ENCODE measurements around the gene LGALS14. TPM values are rescaled to one million over a fixed set of nuclear protein-coding genes. Genes with fewer than 3 reads are reported as not detected.
"Not testable (repeated sequence)": the region's sequence is repeated elsewhere in the genome, so short reads cannot be mapped to it uniquely, and the experiment has no call there.

LGALS14 gene, protein sequence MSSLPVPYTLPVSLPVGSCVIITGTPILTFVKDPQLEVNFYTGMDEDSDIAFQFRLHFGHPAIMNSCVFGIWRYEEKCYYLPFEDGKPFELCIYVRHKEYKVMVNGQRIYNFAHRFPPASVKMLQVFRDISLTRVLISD
- polyA plus RNA-seq (ENCODE audit: insufficient read length in 3 of 3), result not detected
- long read RNA-seq, donor 1, result 0 reads
- long read RNA-seq, donor 2, result 0 reads
- long read RNA-seq, donor 3, result 0 reads
- long read RNA-seq, donor 4, result 0 reads
- long read RNA-seq, donor 5, result 0 reads
- long read RNA-seq, donor 6, result 0 reads
- long read RNA-seq, donor 7, result 0 reads
- long read RNA-seq, donor 8, result 0 reads
- long read RNA-seq, donor 9, result 0 reads
- long read RNA-seq, donor 10, result 0 reads
- long read RNA-seq, donor 11, result 0 reads
- long read RNA-seq, donor 12, result 0 reads
- long read RNA-seq, donor 13, result 0 reads
- long read RNA-seq, donor 14, result 0 reads
- long read RNA-seq, donor 15, result 0 reads
- long read RNA-seq, donor 16, result 0 reads

DNA sequence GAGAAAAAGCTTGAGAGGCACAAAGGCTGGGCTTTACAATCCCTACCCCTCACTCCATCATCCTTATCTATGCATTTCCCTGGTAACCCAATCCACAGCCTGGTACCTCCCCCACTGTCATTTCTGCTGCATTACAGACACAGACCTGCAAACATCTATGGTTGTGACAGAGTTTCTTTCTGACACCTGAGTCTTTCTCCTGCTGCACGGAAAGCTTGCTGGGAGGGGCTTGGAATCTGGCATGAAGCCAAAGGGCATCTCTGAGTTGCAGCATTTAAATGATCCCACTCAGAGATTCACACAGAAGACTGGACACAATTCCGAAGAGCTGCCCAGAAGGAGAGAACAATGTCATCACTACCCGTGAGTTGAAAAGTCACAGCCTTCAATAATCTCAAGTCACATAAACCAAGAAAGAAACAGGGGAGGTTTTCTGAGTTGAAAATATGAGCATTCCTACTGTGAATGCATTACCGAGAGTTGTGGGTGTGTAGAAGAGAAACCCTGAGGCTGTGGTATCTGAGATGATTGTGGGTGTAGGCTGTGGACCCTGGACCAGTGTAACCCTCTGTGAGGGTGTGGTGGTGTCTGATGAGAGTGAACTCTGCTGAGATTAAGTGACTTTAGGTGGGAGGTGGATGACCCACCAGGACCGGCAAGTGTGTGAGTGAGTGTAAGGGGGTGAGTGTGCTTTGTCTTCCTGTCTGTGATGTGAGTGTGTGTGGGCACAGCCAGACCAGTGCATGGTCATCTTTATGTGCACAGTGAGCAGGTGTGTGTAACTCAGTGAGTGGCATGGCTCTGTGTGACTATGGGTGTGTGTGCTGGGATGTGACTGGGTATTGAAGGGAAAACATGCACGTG is at the start of gene LGALS14:
Gene LGALS14, plus strand, starts transcription at position 301 of the 864 bp plus-strand sequence. Its CDS starts 48 bp downstream, at position 349.
- DNase-seq (ENCODE audit: extremely low read depth in 1 of 11, low read depth in 9 of 11, low spot score in 4 of 11), result peak in 9 of 11 donors; percentile 1 to 36 (median 15)

DNA sequence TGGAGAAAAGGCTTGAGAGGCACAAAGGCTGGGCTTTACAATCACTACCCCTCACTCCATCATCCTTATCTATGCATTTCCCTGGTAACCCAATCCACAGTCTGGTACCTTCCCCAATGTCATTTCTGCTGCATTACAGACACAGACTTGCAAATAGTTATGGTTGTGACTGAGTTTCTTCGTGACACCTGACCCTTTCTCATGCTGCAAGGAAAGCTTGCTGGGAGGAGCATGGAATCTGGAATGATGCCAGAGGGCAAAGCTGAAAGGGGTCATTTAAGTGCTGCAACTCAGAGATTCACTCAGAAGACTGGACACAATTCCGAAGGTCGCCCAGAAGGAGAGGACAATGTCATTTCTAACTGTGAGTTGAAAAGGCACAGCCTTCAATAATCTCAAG is 48.7 kb upstream of the LGALS14 start, which contains the start of gene LGALS16:
Gene LGALS16, plus strand, starts transcription at position 301 of the 400 bp plus-strand sequence. Its CDS starts 49 bp downstream, at position 350.
- DNase-seq (ENCODE audit: extremely low read depth in 1 of 11, low read depth in 9 of 11, low spot score in 4 of 11), result no peak

DNA sequence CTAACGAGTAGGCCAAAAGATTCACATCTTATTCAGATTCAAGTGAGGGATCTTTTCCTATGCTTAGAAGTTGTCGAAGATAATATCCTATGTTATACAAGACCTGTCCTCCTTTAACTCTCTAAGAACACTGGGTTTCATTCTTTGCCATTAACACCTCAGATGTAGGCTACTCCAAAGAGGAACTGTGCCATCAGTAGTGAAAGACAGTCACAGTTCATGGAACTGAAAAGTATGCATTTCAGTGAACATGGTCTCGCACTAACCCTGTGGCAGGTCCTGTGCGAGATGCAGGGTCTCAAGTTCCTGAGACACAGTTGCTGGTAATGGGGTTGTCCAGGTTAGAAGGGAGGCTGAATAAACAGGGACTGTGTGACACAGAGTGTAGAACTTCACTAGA is 44.5 kb upstream of the LGALS14 start:
- no peak for DNase-seq (ENCODE audit: extremely low read depth in 1 of 11, low read depth in 9 of 11, low spot score in 4 of 11)

GRCh38 chr19:39660661-39661060 is 43.6 kb upstream of the LGALS14 start:
- no peak for DNase-seq (ENCODE audit: extremely low read depth in 1 of 11, low read depth in 9 of 11, low spot score in 4 of 11)

DNA sequence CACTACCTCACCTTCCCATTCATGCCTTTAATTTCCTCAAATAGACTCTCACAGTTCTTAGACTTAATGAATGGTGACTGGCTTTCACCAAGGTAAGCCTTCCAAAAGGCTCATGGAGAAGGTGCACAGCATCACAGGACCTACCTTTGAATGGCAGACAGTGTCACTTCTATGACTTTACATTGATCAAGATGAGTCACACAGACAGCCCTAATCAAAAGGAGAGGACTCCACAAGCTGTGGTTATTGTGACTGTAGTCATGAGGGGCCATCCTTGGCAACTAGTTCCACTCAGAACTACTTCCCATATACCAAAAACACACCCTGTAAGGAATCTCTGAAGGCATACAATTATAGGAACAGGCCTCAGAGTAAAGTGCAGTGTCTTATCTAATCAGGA is 42.7 kb upstream of the LGALS14 start:
- no peak for DNase-seq (ENCODE audit: extremely low read depth in 1 of 11, low read depth in 9 of 11, low spot score in 4 of 11)

GRCh38 chr19:39669860-39670259 is 34.4 kb upstream of the LGALS14 start:
- not testable (repeated sequence) for DNase-seq (ENCODE audit: extremely low read depth in 1 of 11, low read depth in 9 of 11, low spot score in 4 of 11)

GRCh38 chr19:39670998-39671397 is 33.3 kb upstream of the LGALS14 start:
- no peak for DNase-seq (ENCODE audit: extremely low read depth in 1 of 11, low read depth in 9 of 11, low spot score in 4 of 11)

DNA sequence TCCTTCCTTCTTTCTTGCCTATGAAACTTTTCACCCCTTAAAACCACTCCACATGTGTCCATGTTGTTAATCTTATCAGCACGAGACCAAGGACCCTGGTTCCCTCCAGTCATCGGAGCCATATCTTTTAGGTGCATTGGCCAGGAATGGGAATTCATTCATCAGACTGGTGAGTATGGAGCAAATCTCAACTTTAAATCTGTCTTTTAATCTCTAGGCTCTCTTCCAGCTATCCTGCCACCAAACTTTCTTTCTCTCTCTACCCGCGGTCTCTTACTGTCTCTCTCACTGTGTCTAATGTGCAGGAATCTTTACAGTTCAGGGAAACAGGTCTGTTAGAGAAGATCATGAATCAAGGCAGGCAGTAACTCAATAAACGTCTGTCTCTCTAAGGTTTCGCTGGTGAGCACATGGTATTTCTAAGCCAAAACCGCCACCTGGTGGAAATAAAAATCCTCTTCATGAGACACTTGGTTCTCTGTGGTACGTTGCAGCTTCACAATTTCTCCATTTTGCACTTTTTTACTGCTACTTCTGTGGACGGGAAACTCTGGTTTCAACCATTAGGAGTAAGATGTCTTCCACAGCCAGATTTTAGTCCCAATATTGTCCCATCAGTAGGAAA is 32.4 kb upstream of the LGALS14 start:
- DNase-seq (ENCODE audit: extremely low read depth in 1 of 11, low read depth in 9 of 11, low spot score in 4 of 11), result peak; percentile 20 to 51 (median 35)

DNA sequence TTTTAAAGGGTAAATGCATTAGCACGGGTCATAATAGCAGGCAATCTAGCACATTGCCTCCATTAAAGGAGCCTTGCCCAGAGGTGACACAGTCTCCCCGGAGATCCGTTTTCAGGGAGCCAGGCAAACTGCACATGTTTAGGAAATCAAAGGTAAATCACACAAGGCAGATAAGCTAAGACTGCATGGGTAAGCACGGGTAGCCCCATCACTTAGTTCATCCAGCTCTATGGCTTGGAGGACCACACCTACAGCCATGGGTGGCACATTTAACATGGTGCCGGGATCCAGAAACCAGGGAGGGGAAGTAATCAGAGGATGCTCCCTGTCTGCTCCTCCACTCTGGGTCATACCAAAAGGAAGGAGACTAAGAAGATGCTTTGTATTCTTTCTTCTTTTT is 31.8 kb upstream of the LGALS14 start:
- DNase-seq (ENCODE audit: extremely low read depth in 1 of 11, low read depth in 9 of 11, low spot score in 4 of 11), result no peak

- DNase-seq (ENCODE audit: extremely low read depth in 1 of 11, low read depth in 9 of 11, low spot score in 4 of 11), result not testable (repeated sequence)
Measured at GRCh38 chr19:39673862-39674261, 30.4 kb upstream of the LGALS14 start.

- DNase-seq (ENCODE audit: extremely low read depth in 1 of 11, low read depth in 9 of 11, low spot score in 4 of 11), result no peak
Measured at GRCh38 chr19:39676004-39676403, 28.3 kb upstream of the LGALS14 start.

- DNase-seq (ENCODE audit: extremely low read depth in 1 of 11, low read depth in 9 of 11, low spot score in 4 of 11), result peak in 8 of 11 donors; percentile 14 to 52 (median 35)
Measured at GRCh38 chr19:39677961-39678889, 26.1 kb upstream of the LGALS14 start.

GRCh38 chr19:39679056-39679790 is 25.1 kb upstream of the LGALS14 start:
- peak in 1 of 11 donors; percentile 6 for DNase-seq (ENCODE audit: extremely low read depth in 1 of 11, low read depth in 9 of 11, low spot score in 4 of 11)

DNA sequence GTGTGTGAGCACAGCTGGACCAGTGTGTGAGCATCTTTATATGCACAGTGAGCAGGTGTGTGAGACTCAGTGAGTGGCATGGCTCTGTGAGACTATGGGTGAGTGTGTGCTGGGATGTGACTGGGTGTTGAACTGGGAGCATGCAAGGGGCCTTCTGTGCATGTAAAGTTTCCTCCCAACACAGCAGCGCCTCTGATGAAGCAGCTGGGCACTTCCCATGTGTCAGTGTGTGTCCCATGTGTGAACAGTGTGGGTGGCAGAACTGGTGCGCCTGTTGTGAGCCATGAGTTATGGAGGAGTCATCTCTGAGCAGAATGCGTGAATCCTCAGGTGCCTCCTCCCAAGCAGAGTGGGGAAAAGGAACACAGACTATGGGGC is 24.5 kb upstream of the LGALS14 start:
- DNase-seq (ENCODE audit: extremely low read depth in 1 of 11, low read depth in 9 of 11, low spot score in 4 of 11), result no peak

GRCh38 chr19:39680593-39680992 is 23.7 kb upstream of the LGALS14 start:
- no peak for DNase-seq (ENCODE audit: extremely low read depth in 1 of 11, low read depth in 9 of 11, low spot score in 4 of 11)

DNA sequence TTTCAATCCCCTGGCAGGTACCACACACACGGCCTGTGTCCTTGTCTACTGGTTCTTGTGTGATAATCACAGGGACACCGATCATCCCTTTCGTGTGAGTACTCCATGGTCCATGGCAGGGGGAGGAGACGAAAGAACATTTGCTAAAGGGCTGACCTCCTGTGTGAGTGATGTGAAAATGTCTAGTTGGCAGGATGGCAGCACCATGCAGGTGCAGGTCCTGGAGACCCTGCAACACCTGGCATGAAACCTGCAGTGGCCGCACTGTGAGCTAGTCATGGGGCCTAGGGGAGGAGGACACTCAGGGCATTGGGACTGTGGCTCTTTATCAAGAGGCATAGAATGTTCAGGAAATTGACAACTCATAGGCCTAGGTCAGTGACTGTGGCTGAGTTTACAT is 22.9 kb upstream of the LGALS14 start:
- no peak for DNase-seq (ENCODE audit: extremely low read depth in 1 of 11, low read depth in 9 of 11, low spot score in 4 of 11)

- no peak for DNase-seq (ENCODE audit: extremely low read depth in 1 of 11, low read depth in 9 of 11, low spot score in 4 of 11)
Measured at GRCh38 chr19:39684267-39684666, 20.0 kb upstream of the LGALS14 start.

GRCh38 chr19:39686739-39687138 is 17.5 kb upstream of the LGALS14 start:
- DNase-seq (ENCODE audit: extremely low read depth in 1 of 11, low read depth in 9 of 11, low spot score in 4 of 11), result no peak
